OCI-LY1 (cell line): ENCODE data around the gene PLOD2.

ENCODE experiments used
- H2AFZ ChIP-seq: fragments of 200-600 bp; sonication (generic), shearing (Covaris generic); 2 replicates; pipeline ENCODE4 v1.6.0; 2014; ENCODE audit warnings: antibody characterized with exemption, mild to moderate bottlenecking, low read length
- H3F3A ChIP-seq: fragments of 200-600 bp; sonication (generic), shearing (Covaris generic); 2 replicates; pipeline ENCODE4 v1.6.0; 2014; ENCODE audit warnings: mild to moderate bottlenecking, antibody characterized with exemption, low read length, moderate library complexity; ENCODE audit not compliant: insufficient read depth
- H3K27ac ChIP-seq: fragments of 200-600 bp; sonication (generic); 2 replicates; pipeline ENCODE4 v1.5.1; 2014; ENCODE audit warnings: low read length, mixed run types, mild to moderate bottlenecking, low read depth; ENCODE audit not compliant: poor library complexity, severe bottlenecking
- H3K27me3 ChIP-seq: fragments of 200-600 bp; sonication (generic); 2 replicates; pipeline ENCODE4 v1.6.0; 2014; ENCODE audit warnings: antibody characterized with exemption, mild to moderate bottlenecking, low read length, moderate library complexity; ENCODE audit not compliant: insufficient read depth
- H3K36me3 ChIP-seq: fragments of 200-600 bp; sonication (generic); 2 replicates; pipeline ENCODE4 v1.6.1; 2014; ENCODE audit warnings: mild to moderate bottlenecking, antibody characterized with exemption, low read length, moderate library complexity, mixed read lengths; ENCODE audit not compliant: insufficient read depth
- H3K4me1 ChIP-seq: fragments of 200-600 bp; sonication (generic); 2 replicates; pipeline ENCODE4 v1.5.1; 2014; ENCODE audit warnings: mild to moderate bottlenecking, low read length, moderate library complexity; ENCODE audit not compliant: insufficient read depth, severe bottlenecking
- H3K4me2 ChIP-seq: fragments of 200-600 bp; sonication (generic), shearing (Covaris generic); 2 replicates; pipeline ENCODE4 v1.6.1; 2014; ENCODE audit warnings: low read length
- H3K4me3 ChIP-seq: fragments of 200-600 bp; sonication (generic); 2 replicates; pipeline ENCODE4 v1.5.1; 2014; ENCODE audit warnings: low read length, low read depth, mild to moderate bottlenecking, mixed read lengths; ENCODE audit not compliant: poor library complexity, severe bottlenecking
- H3K79me2 ChIP-seq: fragments of 200-600 bp; shearing (Covaris generic); 2 replicates; pipeline ENCODE4 v1.6.1; 2016; ENCODE audit warnings: mixed run types, low read length, mixed read lengths; ENCODE audit not compliant: insufficient read depth
- H3K9ac ChIP-seq: fragments of 200-600 bp; sonication (generic), shearing (Covaris generic); 2 replicates; pipeline ENCODE4 v1.6.1; 2014; ENCODE audit warnings: mild to moderate bottlenecking, low read length, mixed read lengths
- H3K9me2 ChIP-seq: fragments of 200-600 bp; sonication (generic), shearing (Covaris generic); 2 replicates; pipeline ENCODE4 v1.6.1; 2014; ENCODE audit warnings: low read depth, mild to moderate bottlenecking, low read length, mixed read lengths
- H3K9me3 ChIP-seq: fragments of 200-600 bp; shearing (Covaris generic); 2 replicates; pipeline ENCODE4 v1.6.1; 2014; ENCODE audit warnings: low read length, mixed read lengths
- H4K20me1 ChIP-seq: fragments of 200-600 bp; sonication (generic), shearing (Covaris generic); 2 replicates; pipeline ENCODE4 v1.6.0; 2016; ENCODE audit warnings: mild to moderate bottlenecking, low read length; ENCODE audit not compliant: insufficient read depth
- EZH2 ChIP-seq: fragments of 200-600 bp; sonication (generic), shearing (Covaris generic); IDR thresholded peaks from 2 replicates; pipeline ENCODE4 v1.8.0; 2017; ENCODE audit warnings: borderline replicate concordance, mixed run types, mild to moderate bottlenecking, antibody characterized with exemption, low read length, moderate library complexity, mixed read lengths
- TF ChIP-seq, protein P1 (sequence below): fragments of 200-600 bp; sonication (generic), shearing (Covaris generic); IDR thresholded peaks from 2 replicates; pipeline ENCODE4 v1.5.1; 2017; ENCODE audit warnings: mild to moderate bottlenecking, antibody characterized with exemption, low read length, moderate library complexity, mixed read lengths

The PLOD2 gene

GRCh38 chr3:146159616-146160320 lies 1.2 kb downstream of the PLOD2 start:
- no peak overlapping the region for H3K9ac ChIP-seq
- H3K4me1 ChIP-seq: no peaks in the 10 kb centered on the region
- H3K36me3 ChIP-seq: no peaks in the 10 kb centered on the region
- H3K4me3 ChIP-seq: no peak overlapping the region
- H3K9me3 ChIP-seq: no peaks in the 10 kb centered on the region
- no peak for TF ChIP-seq EZH2
- TF ChIP-seq, protein P1, sequence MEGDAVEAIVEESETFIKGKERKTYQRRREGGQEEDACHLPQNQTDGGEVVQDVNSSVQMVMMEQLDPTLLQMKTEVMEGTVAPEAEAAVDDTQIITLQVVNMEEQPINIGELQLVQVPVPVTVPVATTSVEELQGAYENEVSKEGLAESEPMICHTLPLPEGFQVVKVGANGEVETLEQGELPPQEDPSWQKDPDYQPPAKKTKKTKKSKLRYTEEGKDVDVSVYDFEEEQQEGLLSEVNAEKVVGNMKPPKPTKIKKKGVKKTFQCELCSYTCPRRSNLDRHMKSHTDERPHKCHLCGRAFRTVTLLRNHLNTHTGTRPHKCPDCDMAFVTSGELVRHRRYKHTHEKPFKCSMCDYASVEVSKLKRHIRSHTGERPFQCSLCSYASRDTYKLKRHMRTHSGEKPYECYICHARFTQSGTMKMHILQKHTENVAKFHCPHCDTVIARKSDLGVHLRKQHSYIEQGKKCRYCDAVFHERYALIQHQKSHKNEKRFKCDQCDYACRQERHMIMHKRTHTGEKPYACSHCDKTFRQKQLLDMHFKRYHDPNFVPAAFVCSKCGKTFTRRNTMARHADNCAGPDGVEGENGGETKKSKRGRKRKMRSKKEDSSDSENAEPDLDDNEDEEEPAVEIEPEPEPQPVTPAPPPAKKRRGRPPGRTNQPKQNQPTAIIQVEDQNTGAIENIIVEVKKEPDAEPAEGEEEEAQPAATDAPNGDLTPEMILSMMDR: no peak
- no peaks in the 10 kb centered on the region for H3K9me2 ChIP-seq
- H2AFZ ChIP-seq: no peak overlapping the region
- no peaks in the 10 kb centered on the region for H3F3A ChIP-seq
- no peak overlapping the region for H3K4me2 ChIP-seq
- no peaks in the 10 kb centered on the region for H3K27me3 ChIP-seq
- no peak overlapping the region for H3K27ac ChIP-seq
- H3K79me2 ChIP-seq: no peaks in the 10 kb centered on the region
- no peaks in the 10 kb centered on the region for H4K20me1 ChIP-seq

GRCh38 chr3:146159037-146159436 lies 1.9 kb downstream of the PLOD2 start:
- Histone ChIP-seq H2AFZ (no peak overlapping the region), H3K4me2 (no peak overlapping the region), H3K9me2 (no peaks in the 10 kb centered on the region), H3K27me3 (no peaks in the 10 kb centered on the region), H3K4me3 (no peak overlapping the region), H3K9me3 (no peaks in the 10 kb centered on the region), H3K79me2 (no peaks in the 10 kb centered on the region), H3F3A (no peaks in the 10 kb centered on the region), H3K4me1 (no peaks in the 10 kb centered on the region), H4K20me1 (no peaks in the 10 kb centered on the region), H3K36me3 (no peaks in the 10 kb centered on the region), H3K9ac (no peak overlapping the region), H3K27ac (no peak overlapping the region)
- no peak for TF ChIP-seq EZH2
- TF ChIP-seq, protein P1: no peak

DNA sequence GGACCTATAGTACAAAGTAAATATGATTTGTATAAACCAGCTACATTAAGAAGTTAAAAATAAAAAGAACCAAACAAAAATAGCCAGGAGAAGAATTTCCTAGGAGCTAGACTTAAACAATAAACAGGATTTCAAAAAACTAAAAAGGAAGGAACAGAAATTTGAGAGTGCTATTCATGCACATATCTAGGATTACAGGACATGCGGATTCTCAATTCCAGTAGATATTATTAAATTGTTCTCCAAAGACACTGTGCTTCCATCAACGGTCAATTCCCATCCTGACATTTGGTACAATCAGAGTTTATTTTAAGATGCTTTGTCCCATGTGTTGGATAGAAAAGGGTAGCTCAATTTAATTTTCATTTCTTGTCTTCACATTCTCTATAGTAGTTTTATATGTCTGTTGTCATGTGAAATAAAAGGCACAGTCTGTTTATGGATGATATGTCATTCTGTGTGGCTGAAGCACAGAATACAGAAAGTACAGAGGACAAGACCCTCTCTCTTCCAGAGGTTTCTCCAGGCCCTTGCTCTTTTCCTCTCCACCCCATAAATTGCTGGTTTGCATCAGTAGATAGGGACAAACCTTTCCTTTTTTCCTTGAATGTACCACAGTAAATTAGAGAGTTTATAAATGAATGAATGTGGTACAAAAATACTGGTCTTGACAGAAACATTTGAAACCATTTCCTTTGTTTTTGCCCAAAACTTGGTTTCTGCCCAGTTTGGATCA lies 3.5 kb downstream of the PLOD2 start:
- no peaks in the 10 kb centered on the region for H3K36me3 ChIP-seq
- H3K27ac ChIP-seq: no peak overlapping the region
- H3K79me2 ChIP-seq: no peaks in the 10 kb centered on the region
- H3K4me2 ChIP-seq: no peak overlapping the region
- no peaks in the 10 kb centered on the region for H3K27me3 ChIP-seq
- TF ChIP-seq, protein P1: no peak
- no peak for TF ChIP-seq EZH2
- H3K9me3 ChIP-seq: no peaks in the 10 kb centered on the region
- H3K4me3 ChIP-seq: no peak overlapping the region
- no peak overlapping the region for H2AFZ ChIP-seq
- no peaks in the 10 kb centered on the region for H4K20me1 ChIP-seq
- H3K9me2 ChIP-seq: no peaks in the 10 kb centered on the region
- no peaks in the 10 kb centered on the region for H3F3A ChIP-seq
- H3K9ac ChIP-seq: no peak overlapping the region
- H3K4me1 ChIP-seq: no peaks in the 10 kb centered on the region
